IMR-90 (cell line): Measurements from ENCODE around the gene ZNF407.

Source experiments
- BHLHE40 ChIP-seq: fragments of 150-350 bp; IDR thresholded peaks from 2 replicates; pipeline ENCODE4 v1.6.1; 2016; ENCODE audit warnings: mild to moderate bottlenecking, low read depth, low read length
- CEBPB ChIP-seq: IDR thresholded peaks from 2 replicates; pipeline ENCODE4 v1.6.1; 2012; ENCODE audit warnings: low read depth, low read length, improper control_type of control experiment
- MAZ ChIP-seq: IDR thresholded peaks from 2 replicates; pipeline ENCODE4 v1.6.1; 2012; ENCODE audit warnings: low read depth, mild to moderate bottlenecking, low read length, improper control_type of control experiment, moderate library complexity, borderline replicate concordance
- NFE2L2 ChIP-seq: fragments of 150-350 bp; IDR thresholded peaks from 2 replicates; pipeline ENCODE4 v1.6.1; 2016; ENCODE audit warnings: low read depth, mild to moderate bottlenecking, low read length
- POLR2A ChIP-seq: IDR thresholded peaks from 2 replicates; pipeline ENCODE4 v1.6.1; 2012; ENCODE audit warnings: mild to moderate bottlenecking, low read depth, low read length
- RAD21 ChIP-seq: IDR thresholded peaks from 2 replicates; pipeline ENCODE4 v1.6.1; 2012; ENCODE audit warnings: low read length, improper control_type of control experiment
- TF ChIP-seq, protein P1 (sequence below): conservative IDR thresholded peaks from 2 replicates; pipeline ENCODE4 v1.5.1; 2012; ENCODE audit warnings: mild to moderate bottlenecking, low read depth, low read length, improper control_type of control experiment
- TF ChIP-seq, protein P2 (sequence below): fragments of 150-350 bp; IDR thresholded peaks from 2 replicates; pipeline ENCODE4 v1.6.1; 2017; ENCODE audit warnings: mild to moderate bottlenecking, antibody characterized with exemption, low read length, low read depth

DNA sequence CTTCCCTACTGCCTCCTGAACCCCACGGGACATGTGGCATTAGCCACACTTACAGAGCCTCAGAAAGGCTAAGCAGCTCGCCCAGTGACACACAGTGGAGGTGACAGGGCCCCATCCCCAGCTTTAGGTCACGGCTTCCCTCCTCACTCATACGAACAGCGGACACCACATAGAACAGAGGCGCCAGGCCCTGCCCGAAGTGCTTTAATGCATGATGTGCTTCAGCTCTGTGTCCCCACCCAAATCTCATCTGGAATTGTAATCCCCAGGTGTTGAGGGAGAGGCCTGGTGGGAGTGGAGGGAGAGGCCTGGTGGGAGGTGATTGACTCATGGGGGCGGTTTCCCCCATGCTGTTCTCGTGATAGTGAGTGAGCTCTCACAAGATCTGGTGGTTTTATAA, 476.0 kb downstream of the ZNF407 start:
- TF ChIP-seq RAD21 (no peak), CEBPB (no peak), POLR2A (no peak), BHLHE40 (no peak), NFE2L2 (no peak), MAZ (no peak)
- TF ChIP-seq, protein P1, sequence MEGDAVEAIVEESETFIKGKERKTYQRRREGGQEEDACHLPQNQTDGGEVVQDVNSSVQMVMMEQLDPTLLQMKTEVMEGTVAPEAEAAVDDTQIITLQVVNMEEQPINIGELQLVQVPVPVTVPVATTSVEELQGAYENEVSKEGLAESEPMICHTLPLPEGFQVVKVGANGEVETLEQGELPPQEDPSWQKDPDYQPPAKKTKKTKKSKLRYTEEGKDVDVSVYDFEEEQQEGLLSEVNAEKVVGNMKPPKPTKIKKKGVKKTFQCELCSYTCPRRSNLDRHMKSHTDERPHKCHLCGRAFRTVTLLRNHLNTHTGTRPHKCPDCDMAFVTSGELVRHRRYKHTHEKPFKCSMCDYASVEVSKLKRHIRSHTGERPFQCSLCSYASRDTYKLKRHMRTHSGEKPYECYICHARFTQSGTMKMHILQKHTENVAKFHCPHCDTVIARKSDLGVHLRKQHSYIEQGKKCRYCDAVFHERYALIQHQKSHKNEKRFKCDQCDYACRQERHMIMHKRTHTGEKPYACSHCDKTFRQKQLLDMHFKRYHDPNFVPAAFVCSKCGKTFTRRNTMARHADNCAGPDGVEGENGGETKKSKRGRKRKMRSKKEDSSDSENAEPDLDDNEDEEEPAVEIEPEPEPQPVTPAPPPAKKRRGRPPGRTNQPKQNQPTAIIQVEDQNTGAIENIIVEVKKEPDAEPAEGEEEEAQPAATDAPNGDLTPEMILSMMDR: no peak
- TF ChIP-seq, protein P2, sequence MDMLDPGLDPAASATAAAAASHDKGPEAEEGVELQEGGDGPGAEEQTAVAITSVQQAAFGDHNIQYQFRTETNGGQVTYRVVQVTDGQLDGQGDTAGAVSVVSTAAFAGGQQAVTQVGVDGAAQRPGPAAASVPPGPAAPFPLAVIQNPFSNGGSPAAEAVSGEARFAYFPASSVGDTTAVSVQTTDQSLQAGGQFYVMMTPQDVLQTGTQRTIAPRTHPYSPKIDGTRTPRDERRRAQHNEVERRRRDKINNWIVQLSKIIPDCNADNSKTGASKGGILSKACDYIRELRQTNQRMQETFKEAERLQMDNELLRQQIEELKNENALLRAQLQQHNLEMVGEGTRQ: no peak
